ENCODE data around the gene ACOX2.

DNA sequence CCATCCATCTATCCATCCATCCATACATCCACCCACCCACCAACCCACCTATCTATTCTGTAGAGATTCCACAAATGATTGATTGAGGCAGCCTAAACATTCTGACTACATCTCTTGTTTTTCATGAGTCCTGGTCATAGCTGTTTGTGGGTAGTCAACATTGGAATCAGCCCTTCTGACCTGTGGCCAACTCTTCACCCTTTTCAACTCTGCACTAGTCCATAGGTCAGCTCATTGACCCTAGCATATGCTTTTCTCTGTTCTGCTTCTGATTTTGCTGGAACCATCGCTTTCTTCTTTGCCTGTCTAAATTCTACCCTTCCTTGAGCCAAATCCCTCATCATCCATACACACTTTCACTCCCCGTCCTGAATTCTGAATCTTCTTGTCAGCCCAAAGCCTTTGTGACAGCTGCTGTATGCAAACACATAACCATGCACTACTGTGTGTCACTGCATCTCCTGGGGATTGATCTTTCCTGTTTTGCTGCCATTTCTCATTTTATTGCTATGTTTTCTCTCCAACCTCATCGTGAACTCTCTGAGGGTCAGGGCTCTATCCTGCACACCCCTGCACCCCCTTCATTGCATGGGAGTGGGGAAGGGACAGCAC lies 61.9 kb downstream of the ACOX2 start:
- no peak for TF ChIP-seq CTCF (conservative IDR thresholded peaks at IDR 0.05; ENCODE audit: low read length)
- TF ChIP-seq EZH2phosphoT487 (IDR thresholded peaks at IDR 0.05; ENCODE audit: borderline replicate concordance): no peak
